HL-60 (cell line): Measurements from ENCODE around the gene SMPD1.

Source experiments
- DNase-seq, 2 experiments: peaks; one replicate each; pipeline ENCODE4 v3.0.0-alpha.2; 2010 to 2020; ENCODE audit warnings: low read depth in 1 of 2, low spot score in 1 of 2
- H3K27ac ChIP-seq: fragments of 250-450 bp; sonication (Bioruptor Pico); replicated peaks from 2 replicates; pipeline ENCODE4 v1.5.1; 2020; ENCODE audit warnings: mild to moderate bottlenecking, moderate library complexity
- H3K27me3 ChIP-seq: fragments of 250-450 bp; sonication (Bioruptor Pico); 2 replicates; pipeline ENCODE4 v1.5.1; 2021; ENCODE audit warnings: mild to moderate bottlenecking, moderate library complexity; ENCODE audit not compliant: insufficient read depth, poor library complexity, severe bottlenecking
- H3K4me3 ChIP-seq: replicated peaks from 2 replicates; pipeline ENCODE4 v1.5.1; 2011; ENCODE audit warnings: mild to moderate bottlenecking, control low read depth, low read length; ENCODE audit not compliant: insufficient read depth
- CTCF ChIP-seq: IDR thresholded peaks from one replicate; pipeline ENCODE4 v1.5.1; 2011; ENCODE audit warnings: low read length, control low read depth, inconsistent platforms; ENCODE audit not compliant: insufficient read depth
- GABPA ChIP-seq: IDR thresholded peaks from 2 replicates; pipeline ENCODE4 v1.6.1; 2012; ENCODE audit warnings: low read depth
- POLR2AphosphoS5 ChIP-seq: IDR thresholded peaks from 2 replicates; pipeline ENCODE4 v1.6.1; 2012; ENCODE audit warnings: low read depth
- REST ChIP-seq: IDR thresholded peaks from 2 replicates; pipeline ENCODE4 v1.6.1; 2012; ENCODE audit warnings: low read depth; ENCODE audit not compliant: insufficient replicate concordance
- SPI1 ChIP-seq: IDR thresholded peaks from 2 replicates; pipeline ENCODE4 v1.6.1; 2012; ENCODE audit warnings: low read depth, mild to moderate bottlenecking, borderline replicate concordance

The SMPD1 gene

GRCh38 chr11:6387811-6388599 lies 2.3 kb upstream of the SMPD1 start:
- H3K27me3 ChIP-seq: peaks cover 2% of the 10 kb centered on the region
- DNase-seq: no peak
- no peak overlapping the region for H3K4me3 ChIP-seq
- H3K27ac ChIP-seq: no peak overlapping the region
- no peak for TF ChIP-seq REST
- no peak for TF ChIP-seq GABPA
- no peak for TF ChIP-seq SPI1
- TF ChIP-seq POLR2AphosphoS5: no peak
- no peak for TF ChIP-seq CTCF

- no peak overlapping the region for H3K4me3 ChIP-seq
- H3K27me3 ChIP-seq: peaks cover 2% of the 10 kb centered on the region
- no peak overlapping the region for H3K27ac ChIP-seq
- DNase-seq: no peak
- no peak for TF ChIP-seq REST
- TF ChIP-seq GABPA: no peak
- TF ChIP-seq SPI1: no peak
- no peak for TF ChIP-seq CTCF
- no peak for TF ChIP-seq POLR2AphosphoS5
Measured at GRCh38 chr11:6388748-6389147, 1.5 kb upstream of the SMPD1 start.

- TF ChIP-seq CTCF: no peak
- TF ChIP-seq SPI1: no peak
- no peak for TF ChIP-seq POLR2AphosphoS5
- TF ChIP-seq GABPA: no peak
- TF ChIP-seq REST: no peak
- peaks cover 2% of the 10 kb centered on the region for H3K27me3 ChIP-seq
- peak overlapping the region; percentile 70 for H3K4me3 ChIP-seq
- no peak for DNase-seq
- H3K27ac ChIP-seq: peak overlapping the region; percentile 58
Measured at GRCh38 chr11:6390718-6391469, 620 bp downstream of the SMPD1 start.
